Mucosa of rectum (tissue), 2 donors: ENCODE measurements around the gene PLCB4.
A peak's percentile ranks its signal among the peaks of the same experiment; 100 is the strongest.

Experiments
- H3K27ac ChIP-seq, 2 donors: one replicate each; pipeline ENCODE4 v1.7.0; 2013; ENCODE audit warnings: inconsistent platforms in 2 of 2, low read depth in 2 of 2, low read length in 2 of 2
- H3K27me3 ChIP-seq, 2 donors: one replicate each; pipeline ENCODE4 v1.7.0; 2013; ENCODE audit warnings: low read length in 2 of 2; ENCODE audit not compliant: control insufficient read depth in 2 of 2, insufficient read depth in 2 of 2
- H3K36me3 ChIP-seq, 2 donors: one replicate each; pipeline ENCODE4 v1.7.0; 2013; ENCODE audit warnings: low read length in 2 of 2; ENCODE audit not compliant: control insufficient read depth in 2 of 2, insufficient read depth in 2 of 2
- H3K4me1 ChIP-seq, 2 donors: one replicate each; pipeline ENCODE4 v1.7.0; 2013; ENCODE audit warnings: low read length in 2 of 2, mild to moderate bottlenecking in 1 of 2; ENCODE audit not compliant: control insufficient read depth in 2 of 2, insufficient read depth in 2 of 2
- H3K4me3 ChIP-seq, 2 donors: one replicate each; pipeline ENCODE4 v1.7.0; 2013; ENCODE audit warnings: low read length in 2 of 2
- H3K9ac ChIP-seq, 2 donors: one replicate each; pipeline ENCODE4 v1.7.0; 2013; ENCODE audit warnings: low read length in 2 of 2, low read depth in 1 of 2, mild to moderate bottlenecking in 1 of 2
- H3K9me3 ChIP-seq, 2 donors: one replicate each; pipeline ENCODE4 v1.7.0; 2013; ENCODE audit warnings: low read length in 2 of 2; ENCODE audit not compliant: control insufficient read depth in 2 of 2
- donor health status: healthy.
- donor health status: Normal muscosa, but diverticular disease.

The PLCB4 gene

GRCh38 chr20:9453201-9453600, 384.3 kb downstream of the PLCB4 start:
- Histone ChIP-seq H3K9me3 (no peaks in the 10 kb centered on the region), H3K4me3 (no peak overlapping the region), H3K27me3 (no peaks in the 10 kb centered on the region), H3K4me1 (no peaks in the 10 kb centered on the region), H3K36me3 (peaks cover 20 to 35% of the 10 kb centered on the region in 2 donors), H3K9ac (no peak overlapping the region), H3K27ac (no peak overlapping the region)

GRCh38 chr20:9454791-9455190, 385.9 kb downstream of the PLCB4 start:
- Histone ChIP-seq H3K27ac (no peak overlapping the region), H3K27me3 (no peaks in the 10 kb centered on the region), H3K9ac (no peak overlapping the region), H3K9me3 (no peaks in the 10 kb centered on the region), H3K36me3 (peaks cover 29 to 44% of the 10 kb centered on the region in 2 donors), H3K4me1 (no peaks in the 10 kb centered on the region), H3K4me3 (no peak overlapping the region)

- peaks cover 43 to 53% of the 10 kb centered on the region in 2 donors for H3K36me3 ChIP-seq
- H3K9me3 ChIP-seq = no peaks in the 10 kb centered on the region
- no peaks in the 10 kb centered on the region for H3K4me1 ChIP-seq
- H3K27ac ChIP-seq = no peak overlapping the region
- H3K27me3 ChIP-seq = no peaks in the 10 kb centered on the region
- no peak overlapping the region for H3K4me3 ChIP-seq
- no peak overlapping the region for H3K9ac ChIP-seq
Measured at GRCh38 chr20:9457136-9457535, 388.2 kb downstream of the PLCB4 start.

GRCh38 chr20:9458138-9458796, 389.4 kb downstream of the PLCB4 start:
- Histone ChIP-seq H3K9ac (no peak overlapping the region), H3K9me3 (no peaks in the 10 kb centered on the region), H3K4me1 (no peaks in the 10 kb centered on the region), H3K4me3 (no peak overlapping the region), H3K36me3 (peaks cover 39 to 45% of the 10 kb centered on the region in 2 donors), H3K27me3 (no peaks in the 10 kb centered on the region), H3K27ac (no peak overlapping the region)

- H3K36me3 ChIP-seq = peaks cover 32 to 38% of the 10 kb centered on the region in 2 donors
Measured at GRCh38 chr20:9460518-9460917, 391.6 kb downstream of the PLCB4 start.

GRCh38 chr20:9467995-9468394, 399.1 kb downstream of the PLCB4 start:
- no peaks in the 10 kb centered on the region for H3K4me1 ChIP-seq
- H3K4me3 ChIP-seq = no peak overlapping the region
- H3K9me3 ChIP-seq = no peaks in the 10 kb centered on the region
- H3K27ac ChIP-seq = no peak overlapping the region
- H3K27me3 ChIP-seq = no peaks in the 10 kb centered on the region
- peaks cover 0 to 11% of the 10 kb centered on the region in 2 donors for H3K36me3 ChIP-seq
- no peak overlapping the region for H3K9ac ChIP-seq

More at GRCh38 chr20:9460518-9460917, 391.6 kb downstream of the PLCB4 start:
- Histone ChIP-seq H3K4me1 (no peaks in the 10 kb centered on the region), H3K4me3 (no peak overlapping the region), H3K9ac (no peak overlapping the region), H3K27me3 (no peaks in the 10 kb centered on the region), H3K27ac (no peak overlapping the region), H3K9me3 (no peaks in the 10 kb centered on the region)

GRCh38 chr20:9474835-9475415, 406.0 kb downstream of the PLCB4 start:
- Histone ChIP-seq H3K4me3 (no peak overlapping the region), H3K9me3 (no peaks in the 10 kb centered on the region), H3K27ac (peak overlapping the region in 1 of 2 donors; percentile 12), H3K27me3 (no peaks in the 10 kb centered on the region), H3K36me3 (peaks cover 4 to 29% of the 10 kb centered on the region in 2 donors), H3K9ac (no peak overlapping the region), H3K4me1 (no peaks in the 10 kb centered on the region)

GRCh38 chr20:9475456-9475855, 406.6 kb downstream of the PLCB4 start:
- H3K4me1 ChIP-seq = no peaks in the 10 kb centered on the region
- no peak overlapping the region for H3K27ac ChIP-seq
- H3K27me3 ChIP-seq = no peaks in the 10 kb centered on the region
- H3K36me3 ChIP-seq = peaks cover 4 to 29% of the 10 kb centered on the region in 2 donors
- H3K4me3 ChIP-seq = no peak overlapping the region
- no peaks in the 10 kb centered on the region for H3K9me3 ChIP-seq
- H3K9ac ChIP-seq = no peak overlapping the region

GRCh38 chr20:9476174-9476573, 407.3 kb downstream of the PLCB4 start:
- Histone ChIP-seq H3K27me3 (no peaks in the 10 kb centered on the region), H3K27ac (no peak overlapping the region), H3K36me3 (peaks cover 4 to 29% of the 10 kb centered on the region in 2 donors), H3K9ac (no peak overlapping the region), H3K4me3 (no peak overlapping the region), H3K9me3 (no peaks in the 10 kb centered on the region), H3K4me1 (no peaks in the 10 kb centered on the region)

GRCh38 chr20:9476637-9477036, 407.8 kb downstream of the PLCB4 start:
- no peak overlapping the region for H3K9ac ChIP-seq
- H3K36me3 ChIP-seq = peaks cover 4 to 29% of the 10 kb centered on the region in 2 donors
- no peaks in the 10 kb centered on the region for H3K4me1 ChIP-seq
- no peaks in the 10 kb centered on the region for H3K9me3 ChIP-seq
- no peaks in the 10 kb centered on the region for H3K27me3 ChIP-seq
- H3K4me3 ChIP-seq = no peak overlapping the region
- no peak overlapping the region for H3K27ac ChIP-seq
